Measurements from ENCODE around the gene TTN.

- TF ChIP-seq CTCF (IDR thresholded peaks at IDR 0.05; ENCODE audit: low read depth, low read length, missing input control): no peak
- TF ChIP-seq EGR1 (IDR thresholded peaks at IDR 0.05; ENCODE audit: low read depth in 2 of 2): no peak
- no peak for TF ChIP-seq GABPA (IDR thresholded peaks at IDR 0.05 in 1 of 2, conservative IDR thresholded peaks at IDR 0.05 in 1 of 2)
- no peak for TF ChIP-seq TAF1 (conservative IDR thresholded peaks at IDR 0.05)
- no peak for TF ChIP-seq YY1 (IDR thresholded peaks at IDR 0.05)
- TF ChIP-seq JUND (IDR thresholded peaks at IDR 0.05): no peak
- no peak for TF ChIP-seq MAX (IDR thresholded peaks at IDR 0.05)
- no peak for TF ChIP-seq REST (IDR thresholded peaks at IDR 0.05)
- TF ChIP-seq RAD21 (IDR thresholded peaks at IDR 0.05): no peak
- no peak for TF ChIP-seq RXRA (IDR thresholded peaks at IDR 0.05)
- no peak for TF ChIP-seq FOXA1 (IDR thresholded peaks at IDR 0.05)
- no peak for TF ChIP-seq ZBTB33 (IDR thresholded peaks at IDR 0.05)
- no peak for TF ChIP-seq HNF4G (IDR thresholded peaks at IDR 0.05)
These were observed 26.2 kb upstream of the TTN start for GRCh38 chr2:178833382-178833781.

Measured in liver (tissue), 3 donors.